Thyroid gland (tissue), 4 donors: ENCODE measurements around the gene FAM229B. TPM values are rescaled to one million over a fixed set of nuclear protein-coding genes. Genes with fewer than 3 reads are reported as not detected.

Experiments
- DNase-seq, 2 donors: peaks; one replicate each; pipeline ENCODE4 v3.0.0-alpha.2; 2019
- H3K27ac ChIP-seq, 3 donors: fragments of 200-600 bp; sonication (generic); 1 replicate in 2 of 3; 2 replicates in 1 of 3; pipeline ENCODE4 v1.5.1; 2016 to 2019; ENCODE audit warnings: mild to moderate bottlenecking in 1 of 3, moderate library complexity in 1 of 3
- H3K27me3 ChIP-seq: fragments of 200-600 bp; sonication (generic); one replicate; pipeline ENCODE4 v1.5.1; 2019
- H3K36me3 ChIP-seq, 2 donors: fragments of 200-600 bp; sonication (generic); one replicate each; pipeline ENCODE4 v1.5.1; 2016 to 2019
- H3K4me1 ChIP-seq, 2 donors: fragments of 200-600 bp; sonication (generic); one replicate each; pipeline ENCODE4 v1.5.1; 2017 to 2019
- H3K4me3 ChIP-seq, 3 donors: fragments of 200-600 bp; sonication (generic); replicated peaks in 1 of 3; 1 replicate in 2 of 3; 2 replicates in 1 of 3; pipeline ENCODE4 v1.5.1; 2016; ENCODE audit warnings: mild to moderate bottlenecking in 1 of 3
- H3K9me3 ChIP-seq: fragments of 200-600 bp; sonication (generic); one replicate; pipeline ENCODE4 v1.5.1; 2017
- POLR2A ChIP-seq, 2 donors: fragments of 450-650 bp; IDR thresholded peaks; one replicate each; pipeline ENCODE4 v1.6.1; 2017; ENCODE audit warnings: antibody characterized with exemption in 2 of 2, mild to moderate bottlenecking in 2 of 2, moderate library complexity in 1 of 2
- WGBS, 2 donors: methylation state at CpG; one replicate each; pipeline ENCODE4 v1.1.5; 2017; 5-methylcytosine and 5-hydroxymethylcytosine counted together
- intact Hi-C: fragments of 100-400 bp; cut with DNase I; formaldehyde crosslinking; loops from one replicate; pipeline ENCODE4 v1.15.1; 2023
- total RNA-seq, 4 donors: library from RNA; depleted of rRNA; stranded (reverse); fragments of >200 nt; gene quantifications; one replicate each; pipeline ENCODE4 v1.2.3, GENCODE V29; 2016
- TF ChIP-seq, protein P1 (sequence below), 6 experiments: fragments of 200-600 bp in 3 of 6; fragments of 450-650 bp in 3 of 6; sonication (generic) in 3 of 6; IDR thresholded peaks; one replicate each; pipeline ENCODE4 v1.5.1; 2016 to 2019; ENCODE audit warnings: antibody characterized with exemption in 6 of 6, mild to moderate bottlenecking in 2 of 6, inconsistent platforms in 1 of 6, moderate library complexity in 1 of 6

Gene FAM229B
- total RNA-seq, 4 donors from 2014 or later, result 8.3 to 29.2 (median 13.9) TPM

DNA sequence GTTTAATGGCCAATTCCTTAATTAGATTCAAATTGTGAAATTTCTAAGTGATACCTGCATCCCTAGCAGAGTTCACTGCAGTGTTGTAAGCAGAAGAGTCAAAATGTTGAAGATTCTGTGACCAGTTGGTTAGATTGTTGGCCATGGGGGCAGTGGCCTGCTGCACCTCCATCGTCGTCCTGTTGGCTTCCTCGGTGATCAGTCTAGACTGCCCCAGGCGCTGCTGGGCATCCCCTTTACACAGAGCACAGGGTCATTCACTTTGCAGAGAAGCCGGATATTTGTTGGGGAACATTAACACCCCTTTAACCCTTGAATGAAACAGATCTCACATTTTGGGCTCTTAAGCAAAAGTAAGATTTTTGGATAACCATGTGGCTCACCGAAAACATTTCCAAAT is 60.7 kb downstream of the FAM229B start:
- H3K27ac ChIP-seq, result no peak overlapping the region
- DNase-seq, result no peak
- H3K36me3 ChIP-seq, result peaks cover 0 to 6% of the 10 kb centered on the region in 2 donors
- 91 to 99% methylated on average over 6 of the region's 6 CpGs for WGBS, 2 donors
- no peaks in the 10 kb centered on the region for H3K27me3 ChIP-seq
- H3K4me3 ChIP-seq, result no peak overlapping the region
- no peaks in the 10 kb centered on the region for H3K4me1 ChIP-seq
- TF ChIP-seq, protein P1, sequence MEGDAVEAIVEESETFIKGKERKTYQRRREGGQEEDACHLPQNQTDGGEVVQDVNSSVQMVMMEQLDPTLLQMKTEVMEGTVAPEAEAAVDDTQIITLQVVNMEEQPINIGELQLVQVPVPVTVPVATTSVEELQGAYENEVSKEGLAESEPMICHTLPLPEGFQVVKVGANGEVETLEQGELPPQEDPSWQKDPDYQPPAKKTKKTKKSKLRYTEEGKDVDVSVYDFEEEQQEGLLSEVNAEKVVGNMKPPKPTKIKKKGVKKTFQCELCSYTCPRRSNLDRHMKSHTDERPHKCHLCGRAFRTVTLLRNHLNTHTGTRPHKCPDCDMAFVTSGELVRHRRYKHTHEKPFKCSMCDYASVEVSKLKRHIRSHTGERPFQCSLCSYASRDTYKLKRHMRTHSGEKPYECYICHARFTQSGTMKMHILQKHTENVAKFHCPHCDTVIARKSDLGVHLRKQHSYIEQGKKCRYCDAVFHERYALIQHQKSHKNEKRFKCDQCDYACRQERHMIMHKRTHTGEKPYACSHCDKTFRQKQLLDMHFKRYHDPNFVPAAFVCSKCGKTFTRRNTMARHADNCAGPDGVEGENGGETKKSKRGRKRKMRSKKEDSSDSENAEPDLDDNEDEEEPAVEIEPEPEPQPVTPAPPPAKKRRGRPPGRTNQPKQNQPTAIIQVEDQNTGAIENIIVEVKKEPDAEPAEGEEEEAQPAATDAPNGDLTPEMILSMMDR (IDR thresholded peaks at IDR 0.05), result no peak
- TF ChIP-seq POLR2A (IDR thresholded peaks at IDR 0.05), result no peak
- H3K9me3 ChIP-seq, result no peaks in the 10 kb centered on the region
- intact Hi-C loops, result no loop called here

DNA sequence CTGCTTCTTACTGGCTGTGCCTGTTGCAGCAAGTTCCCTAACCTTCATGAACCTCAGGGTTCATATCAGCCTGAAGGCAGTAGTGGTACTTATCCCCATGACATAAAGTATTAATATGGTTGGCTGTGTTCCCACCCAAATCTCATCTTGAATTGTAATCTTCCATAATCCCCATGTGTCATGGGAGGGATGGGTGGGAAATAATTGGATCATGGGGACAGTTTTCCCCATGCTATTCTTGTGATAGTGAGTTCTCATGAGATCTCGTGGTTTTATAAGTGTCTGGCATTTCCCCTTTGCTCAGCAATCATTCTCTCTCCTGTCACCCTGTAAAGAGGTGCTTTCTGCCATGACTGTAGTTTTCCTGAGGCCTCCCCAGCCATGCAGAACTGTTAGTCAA is 61.8 kb downstream of the FAM229B start:
- Histone ChIP-seq H3K27me3 (no peaks in the 10 kb centered on the region), H3K36me3 (no peaks in the 10 kb centered on the region), H3K4me3 (no peak overlapping the region), H3K4me1 (no peaks in the 10 kb centered on the region), H3K27ac (no peak overlapping the region), H3K9me3 (no peaks in the 10 kb centered on the region)
- TF ChIP-seq POLR2A (IDR thresholded peaks at IDR 0.05), result no peak
- TF ChIP-seq, protein P1 (IDR thresholded peaks at IDR 0.05), result no peak
- no peak for DNase-seq
- intact Hi-C loops, result no loop called here
- 23 to 63% methylated on average over 1 of the region's 1 CpG for WGBS, 2 donors

DNA sequence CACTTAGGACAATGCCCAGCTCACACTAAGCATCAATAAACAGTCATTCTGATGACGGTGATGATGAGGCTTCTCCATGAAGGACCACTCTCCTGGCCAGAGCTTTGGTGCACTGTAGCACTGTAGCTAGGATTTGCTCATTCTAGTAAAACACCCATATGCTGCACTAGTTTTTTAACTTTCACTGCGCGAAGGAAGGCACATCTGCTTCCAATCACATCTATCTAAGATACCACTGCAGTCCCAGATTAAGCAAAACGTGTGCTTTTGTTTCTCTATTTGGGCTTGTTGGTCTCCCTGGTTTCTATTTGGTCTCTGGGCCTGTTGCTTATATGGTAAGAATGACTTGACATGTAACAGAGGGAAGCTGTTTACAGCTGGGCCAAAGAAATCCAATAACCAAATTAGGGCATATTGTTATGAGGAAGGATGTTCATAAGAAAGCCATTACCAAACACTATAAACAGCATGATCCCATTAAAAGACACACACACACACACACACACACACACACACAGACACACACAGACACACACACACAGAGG is 62.4 kb downstream of the FAM229B start:
- WGBS, 2 donors, result 74 to 81% methylated on average over 4 of the region's 4 CpGs
- no peaks in the 10 kb centered on the region for H3K27me3 ChIP-seq

DNA sequence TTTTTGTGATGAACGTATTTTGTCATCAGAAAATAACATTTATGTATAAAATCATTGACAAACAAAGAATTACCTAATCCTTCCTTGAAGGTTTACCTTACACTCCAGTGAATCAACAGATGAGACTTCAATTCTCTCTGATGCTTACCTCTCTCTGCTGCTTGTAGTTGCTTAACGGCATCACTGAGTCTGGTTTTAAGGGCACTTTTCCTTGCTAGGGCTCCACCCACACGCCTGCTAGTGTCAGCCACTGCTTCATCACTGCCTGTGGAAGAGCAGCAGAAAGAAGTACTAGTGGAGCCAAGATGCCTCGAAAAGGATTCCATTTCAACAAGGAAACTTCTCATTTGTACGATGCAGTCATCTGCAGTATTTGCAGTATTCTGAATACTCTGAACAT is 63.0 kb downstream of the FAM229B start:
- Histone ChIP-seq H3K4me1 (no peaks in the 10 kb centered on the region), H3K36me3 (no peaks in the 10 kb centered on the region), H3K4me3 (no peak overlapping the region), H3K9me3 (no peaks in the 10 kb centered on the region), H3K27ac (no peak overlapping the region), H3K27me3 (no peaks in the 10 kb centered on the region)
- no peak for TF ChIP-seq POLR2A (IDR thresholded peaks at IDR 0.05)
- TF ChIP-seq, protein P1 (IDR thresholded peaks at IDR 0.05), result no peak
- DNase-seq, result peak in 1 of 2 donors; percentile 17
- intact Hi-C loops, result no loop called here
- WGBS, 2 donors, result 41 to 45% methylated on average over 5 of the region's 5 CpGs

More for the DNA sequence above, 62.4 kb downstream of the FAM229B start:
- H3K4me1 ChIP-seq, result no peaks in the 10 kb centered on the region
- H3K27ac ChIP-seq, result no peak overlapping the region
- no peaks in the 10 kb centered on the region for H3K9me3 ChIP-seq
- TF ChIP-seq POLR2A (IDR thresholded peaks at IDR 0.05), result no peak
- TF ChIP-seq, protein P1 (IDR thresholded peaks at IDR 0.05), result no peak
- no peak for DNase-seq
- intact Hi-C loops, result no loop called here
- no peak overlapping the region for H3K4me3 ChIP-seq
- no peaks in the 10 kb centered on the region for H3K36me3 ChIP-seq

Other genes starting within 250 kb of the FAM229B start
- gene FYN, start 214.1 kb upstream of the FAM229B start, total RNA-seq, result 100 to 1,000 TPM in 2 of 4 donors, 10 to 100 TPM in 2; 67.0 to 206 (median 95.9) TPM
- gene CCN6, start 33.5 kb upstream of the FAM229B start, total RNA-seq, result under 1 TPM in 1 of 4 donors, not detected in 3; 0.33 TPM
- 10 to 100 TPM; 28.8 to 56.4 (median 38.8) TPM for gene TUBE1, start 109 bp upstream of the FAM229B start, total RNA-seq
- 10 to 100 TPM; 29.9 to 40.0 (median 35.3) TPM for gene LAMA4, start 167.0 kb downstream of the FAM229B start, total RNA-seq